HEK293 (cell line): Measurements from ENCODE around the gene NTSR1.

ENCODE experiments used
- SP2 ChIP-seq: fragments of 450-650 bp; formaldehyde crosslinking; IDR thresholded peaks from 2 replicates; pipeline ENCODE4 v1.5.1; 2016; ENCODE audit warnings: missing biosample characterization, missing genetic modification characterization
- ZFP37 ChIP-seq: fragments of 450-650 bp; formaldehyde crosslinking; IDR thresholded peaks from 2 replicates; pipeline ENCODE4 v1.5.1; 2016; ENCODE audit warnings: missing biosample characterization, missing genetic modification characterization
- TF ChIP-seq, protein P1 (sequence below): fragments of 450-650 bp; formaldehyde crosslinking; IDR thresholded peaks from 2 replicates; pipeline ENCODE4 v1.5.1; 2016; ENCODE audit warnings: missing biosample characterization, missing genetic modification characterization
- TF ChIP-seq, protein P2 (sequence below): fragments of 450-650 bp; formaldehyde crosslinking; IDR thresholded peaks from 2 replicates; pipeline ENCODE4 v1.5.1; 2016; ENCODE audit warnings: missing biosample characterization, missing genetic modification characterization, low read depth

DNA sequence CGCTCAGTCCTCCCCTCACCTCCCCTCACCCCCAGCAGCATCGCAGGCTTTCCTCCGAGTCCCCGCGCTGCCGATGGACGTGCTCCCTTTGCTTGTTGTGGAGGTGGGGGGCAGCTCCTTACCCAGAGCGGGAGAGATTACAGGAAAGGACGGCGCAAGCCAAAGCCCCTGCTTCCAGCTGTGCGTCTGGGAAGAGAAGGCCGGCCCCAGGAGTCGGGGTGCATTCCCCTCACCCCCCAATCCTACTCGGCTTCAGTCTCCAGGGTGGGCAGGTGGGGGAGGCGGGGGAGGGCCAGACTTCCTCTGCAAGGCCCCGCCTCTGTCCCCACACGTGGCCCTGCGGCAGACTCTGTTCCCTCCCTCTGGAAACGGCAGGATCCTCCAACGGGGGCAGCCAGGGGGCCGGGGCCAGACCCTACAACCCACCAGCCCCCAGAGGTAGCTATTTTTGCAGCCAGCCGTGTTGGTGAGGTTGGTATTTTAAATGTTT lies 43.6 kb downstream of the NTSR1 start:
- TF ChIP-seq ZFP37 (tag by site-specific recombination) (no peak), SP2 (tag by site-specific recombination) (no peak)
- TF ChIP-seq, protein P1, sequence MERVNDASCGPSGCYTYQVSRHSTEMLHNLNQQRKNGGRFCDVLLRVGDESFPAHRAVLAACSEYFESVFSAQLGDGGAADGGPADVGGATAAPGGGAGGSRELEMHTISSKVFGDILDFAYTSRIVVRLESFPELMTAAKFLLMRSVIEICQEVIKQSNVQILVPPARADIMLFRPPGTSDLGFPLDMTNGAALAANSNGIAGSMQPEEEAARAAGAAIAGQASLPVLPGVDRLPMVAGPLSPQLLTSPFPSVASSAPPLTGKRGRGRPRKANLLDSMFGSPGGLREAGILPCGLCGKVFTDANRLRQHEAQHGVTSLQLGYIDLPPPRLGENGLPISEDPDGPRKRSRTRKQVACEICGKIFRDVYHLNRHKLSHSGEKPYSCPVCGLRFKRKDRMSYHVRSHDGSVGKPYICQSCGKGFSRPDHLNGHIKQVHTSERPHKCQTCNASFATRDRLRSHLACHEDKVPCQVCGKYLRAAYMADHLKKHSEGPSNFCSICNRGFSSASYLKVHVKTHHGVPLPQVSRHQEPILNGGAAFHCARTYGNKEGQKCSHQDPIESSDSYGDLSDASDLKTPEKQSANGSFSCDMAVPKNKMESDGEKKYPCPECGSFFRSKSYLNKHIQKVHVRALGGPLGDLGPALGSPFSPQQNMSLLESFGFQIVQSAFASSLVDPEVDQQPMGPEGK (tag by site-specific recombination), result no peak
- TF ChIP-seq, protein P2, sequence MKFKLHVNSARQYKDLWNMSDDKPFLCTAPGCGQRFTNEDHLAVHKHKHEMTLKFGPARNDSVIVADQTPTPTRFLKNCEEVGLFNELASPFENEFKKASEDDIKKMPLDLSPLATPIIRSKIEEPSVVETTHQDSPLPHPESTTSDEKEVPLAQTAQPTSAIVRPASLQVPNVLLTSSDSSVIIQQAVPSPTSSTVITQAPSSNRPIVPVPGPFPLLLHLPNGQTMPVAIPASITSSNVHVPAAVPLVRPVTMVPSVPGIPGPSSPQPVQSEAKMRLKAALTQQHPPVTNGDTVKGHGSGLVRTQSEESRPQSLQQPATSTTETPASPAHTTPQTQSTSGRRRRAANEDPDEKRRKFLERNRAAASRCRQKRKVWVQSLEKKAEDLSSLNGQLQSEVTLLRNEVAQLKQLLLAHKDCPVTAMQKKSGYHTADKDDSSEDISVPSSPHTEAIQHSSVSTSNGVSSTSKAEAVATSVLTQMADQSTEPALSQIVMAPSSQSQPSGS (tag by site-specific recombination), result no peak
